Tibial nerve (tissue), 3 donors: ENCODE results near the gene GPR55.

Experiments
- CTCF ChIP-seq, 5 experiments: fragments of 200-600 bp in 3 of 5; fragments of 450-650 bp in 2 of 5; sonication (generic) in 3 of 5; IDR thresholded peaks; one replicate each; pipeline ENCODE4 v1.5.1; 2016 to 2019; ENCODE audit warnings: antibody characterized with exemption in 5 of 5, mild to moderate bottlenecking in 3 of 5, moderate library complexity in 2 of 5
- POLR2A ChIP-seq, 2 donors: fragments of 450-650 bp; IDR thresholded peaks; one replicate each; pipeline ENCODE4 v1.6.1; 2017; ENCODE audit warnings: antibody characterized with exemption in 2 of 2, mild to moderate bottlenecking in 2 of 2, moderate library complexity in 2 of 2

GRCh38 chr2:230870544-230871360 lies 54.3 kb downstream of the GPR55 start:
- TF ChIP-seq CTCF (IDR thresholded peaks at IDR 0.05) = no peak
- TF ChIP-seq POLR2A (IDR thresholded peaks at IDR 0.05) = no peak
